ENCODE measurements around the gene FZD8.
A peak's percentile ranks its signal among the peaks of the same experiment; 100 is the strongest.

Gene FZD8

GRCh38 chr10:35642793-35643114, 658 bp upstream of the FZD8 start:
- Histone ChIP-seq H3K27me3 (peaks cover 22% of the 10 kb centered on the region), H3K9me3 (no peaks in the 10 kb centered on the region), H3K4me1 (peaks cover 27% of the 10 kb centered on the region), H3K36me3 (no peaks in the 10 kb centered on the region), H3K9ac (peak overlapping the region; percentile 70), H4K20me1 (peaks cover 6% of the 10 kb centered on the region; the same call in 1 of the 2 replicates), H3K4me3 (peak overlapping the region; percentile 82), H3K27ac (no peak overlapping the region), H3K4me2 (peak overlapping the region; percentile 100)
- no peak for TF ChIP-seq Cebpa-rat (IDR thresholded peaks at IDR 0.05)

- peak overlapping the region; percentile 77 for H3K9ac ChIP-seq
- peaks cover 22% of the 10 kb centered on the region for H3K27me3 ChIP-seq
- H3K27ac ChIP-seq, result peak overlapping the region; percentile 58
- H3K9me3 ChIP-seq, result no peaks in the 10 kb centered on the region
- H3K4me2 ChIP-seq, result peak overlapping the region; percentile 100
- no peak for TF ChIP-seq Cebpa-rat (IDR thresholded peaks at IDR 0.05)
- H4K20me1 ChIP-seq, result peaks cover 6% of the 10 kb centered on the region; the same call in 1 of the 2 replicates
- peak overlapping the region; percentile 82 for H3K4me3 ChIP-seq
- H3K36me3 ChIP-seq, result no peaks in the 10 kb centered on the region
- H3K4me1 ChIP-seq, result peaks cover 27% of the 10 kb centered on the region
These were observed 441 bp downstream of the FZD8 start for GRCh38 chr10:35641676-35642034.

GRCh38 chr10:35640951-35641675, 983 bp downstream of the FZD8 start:
- Histone ChIP-seq H4K20me1 (peaks cover 6% of the 10 kb centered on the region; the same call in 1 of the 2 replicates), H3K27me3 (peaks cover 22% of the 10 kb centered on the region), H3K36me3 (no peaks in the 10 kb centered on the region), H3K9me3 (no peaks in the 10 kb centered on the region), H3K4me2 (peak overlapping the region; percentile 100), H3K9ac (peak overlapping the region; percentile 77), H3K4me3 (peak overlapping the region; percentile 82), H3K4me1 (peaks cover 27% of the 10 kb centered on the region), H3K27ac (peak overlapping the region; percentile 58)
- TF ChIP-seq Cebpa-rat (IDR thresholded peaks at IDR 0.05), result no peak

- H3K4me1 ChIP-seq, result peaks cover 27% of the 10 kb centered on the region
- H3K9me3 ChIP-seq, result no peaks in the 10 kb centered on the region
- H3K36me3 ChIP-seq, result no peaks in the 10 kb centered on the region
- peaks cover 22% of the 10 kb centered on the region for H3K27me3 ChIP-seq
- H3K27ac ChIP-seq, result no peak overlapping the region
- H3K4me3 ChIP-seq, result peak overlapping the region; percentile 82
- H4K20me1 ChIP-seq, result peaks cover 6% of the 10 kb centered on the region; the same call in 1 of the 2 replicates
- peak overlapping the region; percentile 100 for H3K4me2 ChIP-seq
- no peak for TF ChIP-seq Cebpa-rat (IDR thresholded peaks at IDR 0.05)
- H3K9ac ChIP-seq, result no peak overlapping the region; the same call in 1 of the 2 replicates
These were observed 1.6 kb downstream of the FZD8 start for GRCh38 chr10:35640474-35640873.

- no peaks in the 10 kb centered on the region for H3K36me3 ChIP-seq
- no peak for TF ChIP-seq Cebpa-rat (IDR thresholded peaks at IDR 0.05)
- peaks cover 6% of the 10 kb centered on the region; the same call in 1 of the 2 replicates for H4K20me1 ChIP-seq
- H3K27ac ChIP-seq, result no peak overlapping the region
- peaks cover 22% of the 10 kb centered on the region for H3K27me3 ChIP-seq
- H3K4me2 ChIP-seq, result peak overlapping the region; percentile 100
- peak overlapping the region; percentile 82 for H3K4me3 ChIP-seq
- H3K9ac ChIP-seq, result no peak overlapping the region
- peaks cover 27% of the 10 kb centered on the region for H3K4me1 ChIP-seq
- H3K9me3 ChIP-seq, result no peaks in the 10 kb centered on the region
These were observed 2.2 kb downstream of the FZD8 start for GRCh38 chr10:35639728-35640401.

GRCh38 chr10:35639021-35639727, 2.9 kb downstream of the FZD8 start:
- H3K27me3 ChIP-seq, result peaks cover 17% of the 10 kb centered on the region
- peaks cover 21% of the 10 kb centered on the region for H3K4me1 ChIP-seq
- no peaks in the 10 kb centered on the region for H3K36me3 ChIP-seq
- peak overlapping the region; percentile 100 for H3K4me2 ChIP-seq
- H3K9me3 ChIP-seq, result no peaks in the 10 kb centered on the region
- no peak overlapping the region for H3K4me3 ChIP-seq
- no peak for TF ChIP-seq Cebpa-rat (IDR thresholded peaks at IDR 0.05)
- H3K9ac ChIP-seq, result no peak overlapping the region
- peaks cover 6% of the 10 kb centered on the region; the same call in 1 of the 2 replicates for H4K20me1 ChIP-seq
- H3K27ac ChIP-seq, result no peak overlapping the region

GRCh38 chr10:35638101-35638500, 4.0 kb downstream of the FZD8 start:
- H3K36me3 ChIP-seq, result no peaks in the 10 kb centered on the region
- H3K4me1 ChIP-seq, result peaks cover 10% of the 10 kb centered on the region
- H3K9me3 ChIP-seq, result no peaks in the 10 kb centered on the region
- H4K20me1 ChIP-seq, result peaks cover 6% of the 10 kb centered on the region; the same call in 1 of the 2 replicates
- no peak overlapping the region for H3K4me2 ChIP-seq
- no peak overlapping the region for H3K9ac ChIP-seq
- no peak overlapping the region for H3K27ac ChIP-seq
- peaks cover 6% of the 10 kb centered on the region for H3K27me3 ChIP-seq
- no peak for TF ChIP-seq Cebpa-rat (IDR thresholded peaks at IDR 0.05)
- no peak overlapping the region for H3K4me3 ChIP-seq

GRCh38 chr10:35637462-35637861, 4.6 kb downstream of the FZD8 start:
- H3K4me2 ChIP-seq, result 0 out of 2 replicates have a peak overlapping the region, but pooled peaks have one; percentile 22

GRCh38 chr10:35636956-35637355, 5.1 kb downstream of the FZD8 start:
- no peaks in the 10 kb centered on the region for H3K27me3 ChIP-seq
- no peak overlapping the region for H3K9ac ChIP-seq
- no peaks in the 10 kb centered on the region for H3K36me3 ChIP-seq
- peaks cover 6% of the 10 kb centered on the region; the same call in 1 of the 2 replicates for H4K20me1 ChIP-seq
- no peak overlapping the region for H3K27ac ChIP-seq
- no peak overlapping the region for H3K4me3 ChIP-seq
- peaks cover 5% of the 10 kb centered on the region; the same call in 1 of the 2 replicates for H3K4me1 ChIP-seq
- TF ChIP-seq Cebpa-rat (IDR thresholded peaks at IDR 0.05), result no peak
- H3K4me2 ChIP-seq, result no peak overlapping the region
- no peaks in the 10 kb centered on the region for H3K9me3 ChIP-seq

More at GRCh38 chr10:35637462-35637861, 4.6 kb downstream of the FZD8 start:
- Histone ChIP-seq H3K4me3 (no peak overlapping the region), H3K9me3 (no peaks in the 10 kb centered on the region), H3K9ac (no peak overlapping the region), H3K4me1 (peaks cover 5% of the 10 kb centered on the region; the same call in 1 of the 2 replicates), H3K36me3 (no peaks in the 10 kb centered on the region), H3K27me3 (no peaks in the 10 kb centered on the region; the same call in 1 of the 2 replicates), H3K27ac (no peak overlapping the region), H4K20me1 (peaks cover 6% of the 10 kb centered on the region; the same call in 1 of the 2 replicates)
- no peak for TF ChIP-seq Cebpa-rat (IDR thresholded peaks at IDR 0.05)

All from BLaER1 (cell line).